Heart left ventricle (tissue), 13 donors: ENCODE results near the gene CD68.

Experiments
- POLR2A ChIP-seq, 2 donors: fragments of 450-650 bp; IDR thresholded peaks; one replicate each; pipeline ENCODE4 v1.6.1; 2017; ENCODE audit warnings: antibody characterized with exemption in 2 of 2, mild to moderate bottlenecking in 2 of 2, moderate library complexity in 2 of 2
- TF ChIP-seq, protein P1 (sequence below), 12 donors: fragments of 200-600 bp; sonication (generic) in 4 of 12; IDR thresholded peaks; one replicate each; pipeline versions ENCODE4 v1.5.0 to v1.8.0; 2018 to 2022; ENCODE audit warnings: antibody characterized with exemption in 12 of 12, mild to moderate bottlenecking in 5 of 12
- donor health status: ischemic (EF 13 %, LVEDD 7.1; RV severe dilation, severe dysfunction).
- donor health status: DM: no; HTN: yes; CAD: no.
- donor health status: DM: no; HTN: no; CAD: no.
- donor health status: ischemic (EF 25% LVEDD 6.9; RV normal size, moderate dysfunction).
- donor health status: ischemic (EF 25% LVEDD 5.7; RV mildly dilated, moderate dysfunction).
- donor health status: ischemic (EF 35%, LVEDD 5.7; RV mildly dilated, moderate dysfunction).
- donor health status: nonischemic (EF 11% LVEDD 7.7; RV severe dilation, severe dysfunction).
- donor health status: DM: yes; HTN: yes; CAD: no.
- donor health status: PGD.
- donor health status: ischemic (EF 29% LVEDD 5.4; RV normal size, mild dysfunction).
- donor health status: nonischemic (EF 23%, LVEDD 6.1; RV moderate dilation, normal function).

DNA sequence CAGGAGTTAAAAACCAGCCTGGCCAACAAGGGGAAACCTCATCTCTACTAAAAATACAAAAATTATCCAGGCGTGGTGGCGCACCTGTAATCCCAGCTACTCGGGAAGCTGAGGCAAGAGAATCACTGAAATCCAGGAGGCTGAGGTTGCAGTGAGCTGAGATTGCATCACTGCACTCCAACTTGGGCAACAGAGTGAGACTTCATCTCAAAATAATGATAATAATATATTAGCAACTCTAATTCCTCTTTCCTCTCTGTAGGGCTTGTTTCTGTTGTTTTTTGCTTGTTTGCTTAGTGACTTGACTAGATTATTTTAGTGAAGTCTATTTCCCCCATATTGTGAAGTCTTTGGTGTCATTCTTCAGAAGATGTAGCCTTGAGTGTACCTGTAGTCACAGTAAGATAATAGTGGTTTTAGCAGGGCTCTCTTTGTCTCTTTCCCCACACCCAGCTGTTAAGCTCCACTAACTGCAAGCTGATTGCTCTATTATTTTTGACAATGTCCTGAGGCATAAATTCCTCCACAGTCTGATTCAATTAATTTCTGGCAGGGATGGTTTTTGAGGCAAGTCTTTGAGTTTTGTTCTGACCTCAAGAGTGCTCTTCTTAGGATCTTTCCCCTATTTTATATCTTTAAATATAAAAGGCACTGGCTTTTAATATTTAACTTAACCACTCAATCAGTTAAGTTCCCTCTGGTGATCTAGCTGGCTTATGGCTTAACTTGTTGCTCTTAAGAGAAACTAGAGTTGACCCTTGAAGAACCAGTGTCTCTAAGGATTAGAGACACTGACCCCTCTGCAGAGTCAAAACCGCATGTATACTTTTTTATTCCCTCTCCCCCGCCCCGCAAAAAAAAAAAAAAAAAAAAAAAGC, 49.2 kb upstream of the CD68 start:
- TF ChIP-seq, protein P1, sequence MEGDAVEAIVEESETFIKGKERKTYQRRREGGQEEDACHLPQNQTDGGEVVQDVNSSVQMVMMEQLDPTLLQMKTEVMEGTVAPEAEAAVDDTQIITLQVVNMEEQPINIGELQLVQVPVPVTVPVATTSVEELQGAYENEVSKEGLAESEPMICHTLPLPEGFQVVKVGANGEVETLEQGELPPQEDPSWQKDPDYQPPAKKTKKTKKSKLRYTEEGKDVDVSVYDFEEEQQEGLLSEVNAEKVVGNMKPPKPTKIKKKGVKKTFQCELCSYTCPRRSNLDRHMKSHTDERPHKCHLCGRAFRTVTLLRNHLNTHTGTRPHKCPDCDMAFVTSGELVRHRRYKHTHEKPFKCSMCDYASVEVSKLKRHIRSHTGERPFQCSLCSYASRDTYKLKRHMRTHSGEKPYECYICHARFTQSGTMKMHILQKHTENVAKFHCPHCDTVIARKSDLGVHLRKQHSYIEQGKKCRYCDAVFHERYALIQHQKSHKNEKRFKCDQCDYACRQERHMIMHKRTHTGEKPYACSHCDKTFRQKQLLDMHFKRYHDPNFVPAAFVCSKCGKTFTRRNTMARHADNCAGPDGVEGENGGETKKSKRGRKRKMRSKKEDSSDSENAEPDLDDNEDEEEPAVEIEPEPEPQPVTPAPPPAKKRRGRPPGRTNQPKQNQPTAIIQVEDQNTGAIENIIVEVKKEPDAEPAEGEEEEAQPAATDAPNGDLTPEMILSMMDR (IDR thresholded peaks at IDR 0.05): no peak
- TF ChIP-seq POLR2A (IDR thresholded peaks at IDR 0.05): no peak
